HG03045 (cell line): Measurements from ENCODE around the gene OR2J3.
"Not testable (repeated sequence)": the region's sequence is repeated elsewhere in the genome, so short reads cannot be mapped to it uniquely, and the experiment has no call there.

Source experiments
- ATAC-seq: cut with Tn5 transposase; IDR thresholded peaks from one replicate; pipeline ENCODE4 v1.9.1; 2021; ENCODE audit warnings: mild to moderate bottlenecking, moderate library complexity; ENCODE audit not compliant: unreplicated experiment

The OR2J3 gene

GRCh38 chr6:29107758-29108157 lies at the start of gene OR2J3:
OR2J3 (plus strand) TSS chr6:29108058; CDS start chr6:29111891, 3,833 bp downstream.
- ATAC-seq, result no peak

- no peak for ATAC-seq
These were observed 35.8 kb upstream of the OR2J3 start for GRCh38 chr6:29071831-29072723.

GRCh38 chr6:29079203-29079602 lies 28.7 kb upstream of the OR2J3 start:
- ATAC-seq, result no peak

GRCh38 chr6:29081312-29081711 lies 26.5 kb upstream of the OR2J3 start:
- ATAC-seq, result no peak

GRCh38 chr6:29082457-29082856 lies 25.4 kb upstream of the OR2J3 start:
- ATAC-seq, result no peak

DNA sequence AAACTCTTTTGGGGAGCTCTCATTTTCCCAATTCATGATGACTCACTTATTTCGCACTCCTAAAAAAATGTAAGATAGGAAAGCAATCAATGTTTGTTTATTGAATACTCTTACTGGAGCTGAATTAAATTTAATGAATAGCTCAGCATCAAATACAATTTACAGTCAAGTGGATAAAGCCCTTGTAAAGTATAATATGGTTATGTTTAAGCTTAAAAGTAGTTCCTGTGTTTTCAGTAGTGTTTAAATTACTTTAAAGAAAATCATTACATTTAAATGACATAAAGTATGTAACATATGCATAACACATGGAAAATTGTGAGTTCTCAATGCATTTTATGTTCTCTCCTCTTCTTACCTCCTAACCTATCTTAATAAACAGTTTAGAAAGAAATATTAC lies 20.6 kb upstream of the OR2J3 start, which contains the start of gene OR2B3:
TSS of gene OR2B3 (minus strand) at position 101 of the 400 bp plus-strand sequence. CDS start at position 36, 65 bp downstream.
- ATAC-seq, result no peak

- ATAC-seq, result no peak
These were observed 14.9 kb upstream of the OR2J3 start for GRCh38 chr6:29092957-29093356.

DNA sequence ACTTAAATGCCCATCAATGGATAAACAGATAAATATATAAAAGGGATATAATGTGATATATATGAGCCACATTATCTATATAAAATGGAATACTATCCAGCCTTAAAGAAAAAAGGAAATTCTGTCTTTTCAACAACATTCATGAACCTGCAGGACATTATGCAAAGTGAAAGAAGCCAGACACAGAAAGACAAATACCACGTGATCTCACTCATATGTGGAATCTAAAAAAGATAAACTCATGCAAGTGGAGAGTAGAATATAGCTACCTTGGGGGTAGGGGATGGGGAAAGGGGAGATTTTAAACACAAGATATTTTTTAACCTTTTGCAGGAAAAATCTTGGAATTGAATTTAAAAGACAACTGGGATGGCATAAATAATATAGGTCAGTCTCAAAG lies 10.1 kb upstream of the OR2J3 start:
- ATAC-seq, result no peak

DNA sequence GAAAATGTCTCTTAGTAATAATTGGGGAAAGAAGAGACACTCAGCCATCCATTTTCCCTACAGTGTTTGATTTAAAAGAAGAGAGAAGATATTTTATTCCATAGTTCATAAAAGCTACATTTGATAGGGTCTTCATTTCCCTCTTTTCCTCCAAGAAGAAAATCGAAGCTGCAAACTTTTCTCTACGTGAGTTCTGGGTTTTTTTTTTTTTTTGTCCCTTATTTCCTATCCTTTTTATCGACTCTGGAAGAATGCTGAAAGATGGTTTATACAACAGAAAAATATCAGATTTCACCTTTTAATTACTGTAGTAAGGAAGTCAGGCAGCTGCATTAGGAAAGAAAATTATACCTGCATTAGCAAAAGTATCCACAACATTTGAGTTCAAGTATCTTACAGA lies 8.7 kb upstream of the OR2J3 start, which contains the start of gene OR2J1:
TSS of gene OR2J1 (plus strand) at position 301 of the 400 bp plus-strand sequence. CDS start 1,453 bp downstream, outside the sequence.
- no peak for ATAC-seq

DNA sequence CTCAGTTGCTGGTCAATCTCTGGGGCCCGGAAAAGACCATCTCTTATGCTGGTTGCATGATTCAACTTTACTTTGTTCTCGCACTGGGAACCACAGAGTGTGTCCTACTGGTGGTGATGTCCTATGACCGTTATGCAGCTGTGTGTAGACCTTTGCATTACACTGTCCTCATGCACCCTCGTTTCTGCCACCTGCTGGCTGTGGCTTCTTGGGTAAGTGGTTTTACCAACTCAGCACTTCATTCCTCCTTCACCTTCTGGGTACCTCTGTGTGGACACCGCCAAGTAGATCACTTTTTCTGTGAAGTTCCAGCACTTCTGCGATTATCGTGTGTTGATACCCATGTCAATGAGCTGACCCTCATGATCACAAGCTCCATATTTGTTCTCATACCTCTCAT lies 4.3 kb downstream of the OR2J3 start:
- no peak for ATAC-seq

DNA sequence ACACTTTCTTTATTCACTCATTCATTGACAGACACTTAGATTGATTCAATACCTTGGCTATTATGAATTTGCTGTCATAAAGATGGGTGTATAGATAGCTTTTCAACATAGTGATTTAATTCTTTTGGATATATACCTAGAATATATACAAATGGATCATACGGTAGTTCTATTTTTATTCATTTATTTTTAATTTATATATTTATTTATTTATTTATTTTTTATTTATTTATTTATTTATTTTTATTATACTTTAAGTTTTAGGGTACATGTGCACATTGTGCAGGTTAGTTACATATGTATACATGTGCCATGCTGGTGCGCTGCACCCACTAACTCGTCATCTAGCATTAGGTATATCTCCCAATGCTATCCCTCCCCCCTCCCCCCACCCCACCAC lies 7.1 kb downstream of the OR2J3 start:
- ATAC-seq, result not testable (repeated sequence)

DNA sequence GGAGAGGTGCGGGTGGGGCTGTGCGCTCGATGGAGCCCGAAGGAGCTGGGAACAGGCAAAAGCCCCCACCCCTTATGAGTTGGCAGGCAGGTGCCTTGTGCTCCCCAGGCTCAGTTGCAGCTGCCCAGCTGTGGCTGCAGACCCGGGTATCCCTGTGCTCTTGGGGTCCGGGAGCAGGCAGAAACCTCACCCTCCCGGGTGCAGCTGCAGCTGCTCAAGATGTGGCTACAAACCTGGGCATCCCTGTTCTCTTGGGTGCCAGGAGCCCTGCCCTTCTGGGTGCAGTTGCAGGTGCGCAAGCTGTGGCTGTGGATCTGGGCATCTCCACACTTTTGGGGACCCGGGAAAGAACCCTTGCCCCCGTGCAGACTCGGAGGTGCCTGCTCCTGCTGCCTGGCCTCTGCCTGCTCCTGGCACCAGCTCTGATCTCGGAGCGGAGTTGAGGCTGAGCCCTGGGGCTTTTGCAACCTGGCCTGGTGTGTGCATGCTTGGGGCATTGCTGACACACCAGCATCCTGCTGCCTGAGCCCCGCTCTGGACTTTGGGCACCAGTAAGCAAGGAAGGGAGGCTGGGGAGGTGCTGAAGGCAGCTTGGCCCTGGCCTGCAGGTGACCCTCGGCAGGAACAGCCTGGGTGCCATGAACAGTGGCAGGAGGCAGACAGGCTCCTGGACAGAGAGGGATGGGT lies 21.6 kb downstream of the OR2J3 start:
- no peak for ATAC-seq

DNA sequence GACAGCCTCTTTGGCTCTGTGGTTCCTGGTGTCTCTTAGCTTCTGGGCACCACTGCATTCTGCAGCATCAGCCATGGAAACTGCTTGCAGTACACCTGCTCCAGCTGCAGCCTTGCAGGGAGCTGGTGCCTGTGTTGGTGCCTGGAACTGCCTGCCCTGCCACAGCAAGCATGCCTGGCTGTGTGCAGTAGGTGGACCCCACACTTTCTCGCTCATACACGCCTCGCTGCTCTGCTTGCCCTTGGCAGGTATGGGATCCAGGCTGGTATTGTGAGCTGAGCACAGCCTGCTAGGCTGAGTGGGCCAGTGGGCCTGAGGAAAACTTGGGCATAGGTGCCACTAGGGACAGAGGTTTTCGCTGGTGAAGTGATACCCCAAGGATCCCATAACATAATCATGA lies 22.8 kb downstream of the OR2J3 start:
- ATAC-seq, result no peak

- ATAC-seq, result no peak
These were observed 23.8 kb downstream of the OR2J3 start for GRCh38 chr6:29131691-29132090.

GRCh38 chr6:29137724-29138123 lies 29.9 kb downstream of the OR2J3 start:
- no peak for ATAC-seq

DNA sequence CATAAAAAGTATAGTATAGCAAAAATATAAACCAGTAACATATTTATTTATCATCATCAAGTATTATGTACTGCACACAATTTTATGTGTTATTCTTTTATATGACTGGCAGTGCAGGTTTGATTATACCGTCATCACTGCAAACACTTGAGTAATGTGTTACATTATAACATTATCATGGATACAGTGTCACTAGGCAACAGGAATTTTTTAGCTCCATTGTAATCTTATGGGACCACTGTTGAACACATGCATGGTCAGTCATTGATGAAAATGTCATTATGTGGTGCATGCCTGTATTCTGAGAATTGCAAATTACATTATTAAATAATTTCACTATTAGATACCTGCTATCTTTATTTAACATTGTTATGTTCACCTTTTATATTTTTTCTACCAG lies 33.7 kb downstream of the OR2J3 start:
- no peak for ATAC-seq

GRCh38 chr6:29142309-29142708 lies 34.5 kb downstream of the OR2J3 start:
- no peak for ATAC-seq

GRCh38 chr6:29146179-29146578 lies 38.3 kb downstream of the OR2J3 start:
- no peak for ATAC-seq

- no peak for ATAC-seq
These were observed 39.2 kb downstream of the OR2J3 start for GRCh38 chr6:29147074-29147473.

DNA sequence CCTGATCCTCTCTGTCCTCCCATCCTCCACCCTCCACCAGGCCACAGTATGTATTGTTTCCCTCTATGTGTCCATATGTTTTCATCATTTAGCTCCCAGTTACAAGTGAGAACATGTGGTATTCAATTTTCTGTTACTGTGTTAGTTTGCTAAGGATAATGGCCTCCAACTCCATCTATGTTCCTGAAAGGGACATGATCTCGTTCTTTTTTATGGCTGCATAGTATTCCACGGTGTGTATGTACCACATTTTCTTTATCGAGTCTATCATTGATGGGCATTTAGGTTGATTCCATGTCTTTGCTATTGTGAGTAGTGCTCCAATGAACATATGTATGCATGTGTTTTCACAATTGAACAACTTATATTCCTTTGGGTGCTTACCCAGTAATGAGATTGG lies 41.6 kb downstream of the OR2J3 start:
- ATAC-seq, result not testable (repeated sequence)

- ATAC-seq, result no peak
These were observed 45.2 kb downstream of the OR2J3 start for GRCh38 chr6:29153083-29153482.

DNA sequence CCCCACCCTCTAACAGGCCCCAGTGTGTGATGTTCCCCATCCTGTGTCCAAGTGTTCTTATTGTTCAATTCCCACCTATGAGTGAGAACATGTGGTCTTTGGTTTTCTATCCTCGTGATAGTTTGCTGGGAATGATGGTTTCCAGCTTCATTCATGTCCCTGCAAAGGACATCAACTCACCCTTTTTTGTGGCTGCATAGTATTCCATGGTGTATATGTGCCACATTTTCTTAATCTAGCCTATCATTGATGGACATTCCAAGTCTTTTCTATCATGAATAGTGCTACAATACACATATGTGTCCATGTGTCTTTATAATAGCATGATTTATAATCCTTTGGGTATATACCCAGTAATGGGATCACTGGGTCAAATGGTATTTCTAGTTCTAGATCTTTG lies 47.3 kb downstream of the OR2J3 start:
- ATAC-seq, result not testable (repeated sequence)
